IPS DF 4.7 (cell line): Measurements from ENCODE around the gene FIBIN.

Experiments used
- DNase-seq: peaks from one replicate; pipeline ENCODE4 v3.0.0-alpha.2; 2013; ENCODE audit warnings: low spot score; ENCODE audit errors: extremely low read depth

Gene FIBIN

GRCh38 chr11:27022659-27023251 is 28.8 kb downstream of the FIBIN start:
- DNase-seq, result no peak

GRCh38 chr11:27024865-27025264 is 31.0 kb downstream of the FIBIN start:
- no peak for DNase-seq

GRCh38 chr11:27025312-27025955 is 31.5 kb downstream of the FIBIN start:
- no peak for DNase-seq

- DNase-seq, result no peak
These were observed 32.2 kb downstream of the FIBIN start for GRCh38 chr11:27025957-27026733.

GRCh38 chr11:27028561-27028965 is 34.7 kb downstream of the FIBIN start:
- no peak for DNase-seq

- no peak for DNase-seq
These were observed 36.1 kb downstream of the FIBIN start for GRCh38 chr11:27029966-27030365.

- DNase-seq, result no peak
These were observed 37.8 kb downstream of the FIBIN start for GRCh38 chr11:27031754-27032153.

- no peak for DNase-seq
These were observed 46.0 kb downstream of the FIBIN start for GRCh38 chr11:27039873-27040272.

GRCh38 chr11:27040302-27041115 is 46.6 kb downstream of the FIBIN start, which contains the start of gene BBOX1:
Gene BBOX1, plus strand, starts transcription at chr11:27040815. Its CDS starts 14,616 bp downstream, at chr11:27055431.
- DNase-seq, result no peak

GRCh38 chr11:27041141-27041899 is 47.4 kb downstream of the FIBIN start:
- no peak for DNase-seq
